IPS DF 19.7 (cell line): ENCODE measurements around the gene ATP6V0E2.

Experiments
- DNase-seq: peaks from one replicate; pipeline ENCODE4 v3.0.0-alpha.2; 2013; ENCODE audit warnings: low read depth, low spot score

ATP6V0E2 gene

DNA sequence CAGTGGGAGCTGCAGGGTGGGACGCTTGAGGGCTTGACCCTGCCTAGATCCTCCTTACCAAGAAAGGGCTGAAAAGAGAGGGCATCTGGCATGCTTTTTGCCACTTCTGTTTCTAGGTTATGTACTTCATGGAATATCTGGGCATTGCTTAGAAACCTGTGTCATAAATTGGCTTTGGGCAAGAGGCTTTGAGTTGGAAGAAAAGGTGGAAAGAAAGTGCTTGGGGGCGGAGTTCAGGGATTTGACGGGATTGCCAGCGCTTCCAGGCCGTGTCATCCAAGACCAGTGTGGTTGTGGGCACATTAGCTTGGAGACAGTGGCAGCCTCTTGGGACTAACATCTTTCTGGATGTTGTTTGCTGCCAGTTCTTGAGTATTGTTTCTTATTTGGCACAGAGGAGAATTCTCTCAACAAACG, 34.8 kb upstream of the ATP6V0E2 start:
- DNase-seq, result no peak

DNA sequence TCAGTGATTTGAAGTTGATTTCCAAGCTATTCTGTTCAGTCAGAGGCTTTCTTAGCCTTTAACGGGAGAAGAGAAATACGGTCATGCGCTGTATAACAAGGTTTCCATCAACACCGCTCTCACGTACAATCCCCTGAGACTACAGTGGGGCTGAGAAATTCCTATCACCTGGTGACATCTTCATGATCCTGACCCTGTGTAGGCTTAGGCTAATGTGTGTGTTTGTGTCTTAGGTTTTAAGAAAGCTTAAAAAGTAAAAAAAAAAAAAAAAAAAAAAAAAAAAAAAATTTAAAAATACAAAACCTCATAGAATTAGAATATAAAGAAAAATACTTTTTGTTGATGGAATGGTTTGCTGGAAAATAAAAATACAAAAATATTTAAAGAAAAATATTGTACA, 33.8 kb upstream of the ATP6V0E2 start:
- DNase-seq, result no peak

DNA sequence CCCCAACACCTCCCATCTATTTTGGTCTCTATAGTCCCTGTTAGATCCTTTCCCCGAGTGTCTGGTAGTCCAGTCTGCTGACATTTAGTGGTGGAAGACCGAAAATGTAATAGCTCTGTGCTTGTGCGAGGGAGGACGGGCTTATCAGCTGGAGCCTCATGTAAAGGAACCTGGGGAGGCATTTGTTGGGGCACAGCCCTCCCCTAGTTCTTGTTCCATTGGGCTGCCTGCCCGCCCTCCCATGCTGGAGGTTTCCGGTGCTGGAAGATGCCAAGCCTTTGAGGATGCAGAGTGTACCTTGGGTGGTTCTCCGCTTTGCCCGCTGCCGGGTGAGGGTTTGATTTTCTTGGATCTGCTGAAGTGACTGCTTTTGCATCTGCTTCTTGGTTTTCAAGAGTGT, 30.2 kb upstream of the ATP6V0E2 start:
- DNase-seq, result no peak

DNA sequence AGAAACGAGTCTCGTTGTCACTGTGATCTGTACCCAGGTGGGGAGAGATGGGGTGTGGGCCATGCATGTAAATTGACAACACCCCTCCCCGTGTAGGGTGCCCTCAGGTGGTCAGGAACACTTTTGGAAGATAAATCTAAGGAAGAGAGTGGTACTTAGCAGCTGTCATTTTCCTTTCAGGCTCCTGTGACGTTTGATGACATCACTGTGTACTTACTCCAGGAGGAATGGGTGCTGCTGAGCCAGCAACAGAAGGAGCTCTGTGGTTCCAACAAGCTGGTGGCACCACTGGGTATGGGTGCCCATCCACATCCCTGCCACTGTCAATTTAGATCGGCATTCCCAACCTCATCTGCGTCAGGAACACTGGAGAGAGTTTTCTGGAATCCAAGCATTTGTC, 29.3 kb upstream of the ATP6V0E2 start:
- no peak for DNase-seq

DNA sequence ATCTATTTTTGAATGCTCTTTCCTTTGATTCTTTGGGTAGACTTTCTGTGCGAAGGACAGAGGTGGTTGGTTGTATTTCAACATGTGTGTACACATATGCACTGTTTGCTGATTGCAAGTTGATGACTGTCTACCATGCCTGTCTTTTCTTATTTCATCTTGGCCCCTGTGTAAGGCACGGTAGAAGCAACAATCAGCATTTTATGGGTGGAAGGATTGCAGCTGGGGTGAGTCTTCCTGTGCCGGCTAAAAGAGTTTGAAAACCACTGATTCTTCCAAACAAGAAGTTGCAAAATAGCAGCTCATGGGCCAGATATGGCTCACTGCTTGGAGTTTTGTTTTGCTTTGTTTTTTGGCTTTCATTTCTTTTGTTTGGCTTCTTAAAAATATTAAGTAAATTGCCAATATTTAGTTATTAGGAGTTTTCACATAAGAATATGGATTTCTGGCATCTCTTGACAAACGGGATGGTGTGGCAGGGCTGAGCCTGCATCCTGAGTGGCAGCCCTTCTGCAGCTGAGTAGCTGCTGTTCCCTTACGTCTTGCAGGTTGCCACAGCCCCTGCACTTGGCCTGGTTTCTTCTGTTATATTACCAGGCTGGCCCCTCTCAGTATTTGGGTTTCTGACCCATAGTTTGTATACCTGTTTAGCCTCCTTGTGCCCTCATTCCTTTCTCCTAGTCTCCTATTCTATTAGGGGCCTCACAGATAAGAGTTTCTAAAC, 28.4 kb upstream of the ATP6V0E2 start:
- no peak for DNase-seq

DNA sequence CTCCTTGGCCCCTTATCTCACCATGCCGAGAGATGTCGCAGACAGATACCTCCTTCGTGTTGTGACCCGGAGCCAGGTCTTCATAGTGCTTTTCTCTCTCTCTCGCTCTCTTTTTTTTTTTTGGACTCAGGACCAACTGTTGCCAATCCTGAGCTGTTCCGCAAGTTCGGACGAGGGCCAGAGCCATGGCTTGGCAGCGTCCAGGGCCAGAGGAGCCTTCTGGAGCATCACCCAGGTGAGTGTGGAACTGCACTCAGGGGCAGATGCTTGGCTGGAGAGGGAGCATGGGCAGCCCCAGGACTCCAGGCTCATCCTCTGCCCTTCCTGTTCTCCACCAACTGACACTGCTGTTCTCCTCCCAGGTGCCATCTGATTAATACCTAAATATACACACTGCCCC, 27.7 kb upstream of the ATP6V0E2 start:
- DNase-seq, result no peak

DNA sequence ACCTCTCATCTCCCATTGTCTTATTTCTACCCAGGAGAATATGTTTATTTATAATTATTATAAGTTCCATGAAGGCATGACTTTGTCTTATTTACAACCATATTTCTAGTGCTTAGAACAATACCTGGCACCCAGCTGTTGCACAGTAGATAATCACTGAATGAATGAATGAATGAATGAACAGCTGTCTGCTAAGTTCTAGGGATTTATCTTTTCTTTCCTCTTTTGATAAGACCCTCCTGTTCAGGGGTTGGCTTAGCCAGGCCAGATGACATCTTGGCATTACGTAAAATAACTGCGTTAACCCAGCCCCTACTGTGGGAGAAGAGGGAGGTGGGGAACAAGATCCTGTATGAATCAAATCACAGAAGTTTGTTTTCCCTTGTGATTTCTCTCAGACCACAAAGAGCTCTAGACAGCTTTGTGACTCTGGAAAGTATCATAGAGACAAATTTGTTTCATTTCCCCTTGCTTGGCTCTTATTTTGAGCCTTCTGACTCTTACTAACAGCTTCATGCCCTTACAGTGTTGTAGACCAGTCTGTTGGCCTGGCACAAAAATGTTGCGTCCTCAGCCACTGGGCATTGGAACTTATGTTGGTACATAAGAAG, 27.2 kb upstream of the ATP6V0E2 start:
- no peak for DNase-seq

DNA sequence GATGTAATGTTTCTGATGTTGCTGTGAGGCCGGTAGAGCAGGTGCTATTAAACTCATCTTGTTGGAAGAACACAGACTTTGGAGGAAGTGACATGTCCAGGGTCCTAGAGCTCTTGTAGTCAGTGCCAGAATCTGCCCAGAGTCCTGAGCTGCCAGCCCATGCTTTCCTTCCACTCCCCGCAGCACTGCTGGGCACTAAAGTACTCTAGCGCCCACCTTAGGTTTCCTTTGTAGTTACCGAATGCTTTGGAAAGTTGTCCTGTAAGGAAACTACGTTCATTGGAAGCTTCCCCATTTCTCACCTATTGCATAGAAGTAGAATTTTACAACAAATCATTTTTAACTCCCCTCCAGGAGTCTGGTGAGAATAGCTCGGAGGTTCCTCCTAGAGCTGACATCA, 24.6 kb upstream of the ATP6V0E2 start:
- DNase-seq, result no peak

DNA sequence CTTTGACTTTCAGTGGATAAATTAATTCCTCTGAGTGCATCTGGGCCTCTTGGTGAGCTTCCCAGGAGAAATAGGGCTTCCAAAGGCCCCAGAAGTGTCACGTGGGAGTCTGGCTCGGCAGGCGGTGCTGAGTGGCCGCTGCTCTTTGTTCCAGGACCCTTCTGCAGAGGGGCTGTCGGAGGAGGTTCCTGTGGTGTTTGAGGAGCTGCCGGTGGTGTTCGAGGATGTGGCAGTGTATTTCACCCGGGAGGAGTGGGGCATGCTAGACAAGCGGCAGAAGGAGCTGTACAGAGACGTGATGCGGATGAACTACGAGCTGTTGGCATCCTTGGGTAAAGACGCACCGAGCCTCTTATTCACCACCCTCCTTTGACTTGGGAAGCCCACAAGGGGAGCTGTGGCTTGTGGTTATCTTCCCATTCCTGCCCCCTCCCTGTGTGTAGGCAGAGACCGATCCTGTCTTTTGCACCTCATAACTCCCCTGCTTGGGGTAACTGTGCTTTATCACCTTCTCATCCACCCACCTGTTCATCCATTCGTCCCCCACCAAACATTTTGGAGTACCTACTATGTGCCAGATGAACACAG, 23.7 kb upstream of the ATP6V0E2 start:
- DNase-seq, result no peak

DNA sequence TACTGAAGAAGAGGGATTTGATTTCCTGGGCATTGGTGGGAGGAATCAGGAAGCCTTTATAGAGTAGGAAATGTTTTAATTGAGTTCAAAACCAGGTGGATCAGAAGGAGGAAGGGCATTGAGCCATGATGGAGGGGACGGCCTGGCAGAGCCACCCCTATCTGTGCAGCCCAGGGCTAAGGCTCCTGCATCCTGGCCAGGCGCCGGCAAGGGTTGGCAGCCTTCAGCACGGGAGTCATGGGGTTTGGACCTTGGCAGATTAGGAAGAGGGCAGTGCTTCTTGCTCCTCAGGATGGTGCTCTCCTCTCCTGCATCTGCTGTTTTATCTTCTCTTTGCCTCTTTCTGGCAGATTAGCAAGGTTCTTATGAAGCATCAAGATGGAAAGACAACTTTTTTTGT, 23.1 kb upstream of the ATP6V0E2 start:
- no peak for DNase-seq

DNA sequence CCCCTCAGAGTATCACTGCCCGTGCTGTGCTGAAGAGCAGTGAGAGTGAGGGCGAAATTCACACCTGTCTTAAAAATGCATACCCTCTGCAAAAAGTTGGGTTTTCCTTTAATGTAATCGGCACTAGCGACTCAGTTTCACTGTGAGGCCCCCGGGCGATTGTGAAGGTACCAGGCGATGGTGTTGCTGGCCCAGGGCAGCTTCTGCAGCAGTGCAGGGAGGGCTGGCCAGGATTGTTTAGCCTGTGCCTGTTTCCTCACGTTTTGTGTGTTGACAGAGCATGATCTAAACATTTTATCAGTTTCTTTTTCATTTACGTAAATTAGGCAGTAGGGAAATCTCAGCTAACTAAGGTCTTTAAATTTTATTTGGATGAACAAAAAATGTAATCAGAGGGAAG, 22.3 kb upstream of the ATP6V0E2 start:
- DNase-seq, result no peak

DNA sequence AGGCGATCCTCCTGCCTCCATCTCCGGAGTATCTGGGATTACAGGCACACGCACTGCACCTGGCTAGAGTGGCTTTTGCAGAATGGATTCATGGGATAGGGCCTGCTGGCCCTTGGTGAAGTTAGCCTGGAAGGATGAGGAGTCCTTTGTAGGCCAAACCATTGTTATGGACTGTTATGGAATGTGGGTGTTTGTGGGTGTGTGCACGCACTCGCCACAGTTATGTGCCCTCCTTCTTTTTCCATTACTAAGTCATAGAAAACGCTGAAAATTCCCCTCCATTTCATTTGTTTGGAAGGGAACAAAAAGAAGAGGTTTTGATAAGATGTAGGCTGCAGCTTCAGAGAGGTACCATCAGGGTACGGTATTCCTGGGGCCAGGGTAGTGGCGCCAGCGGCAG, 20.6 kb upstream of the ATP6V0E2 start:
- DNase-seq, result no peak

DNA sequence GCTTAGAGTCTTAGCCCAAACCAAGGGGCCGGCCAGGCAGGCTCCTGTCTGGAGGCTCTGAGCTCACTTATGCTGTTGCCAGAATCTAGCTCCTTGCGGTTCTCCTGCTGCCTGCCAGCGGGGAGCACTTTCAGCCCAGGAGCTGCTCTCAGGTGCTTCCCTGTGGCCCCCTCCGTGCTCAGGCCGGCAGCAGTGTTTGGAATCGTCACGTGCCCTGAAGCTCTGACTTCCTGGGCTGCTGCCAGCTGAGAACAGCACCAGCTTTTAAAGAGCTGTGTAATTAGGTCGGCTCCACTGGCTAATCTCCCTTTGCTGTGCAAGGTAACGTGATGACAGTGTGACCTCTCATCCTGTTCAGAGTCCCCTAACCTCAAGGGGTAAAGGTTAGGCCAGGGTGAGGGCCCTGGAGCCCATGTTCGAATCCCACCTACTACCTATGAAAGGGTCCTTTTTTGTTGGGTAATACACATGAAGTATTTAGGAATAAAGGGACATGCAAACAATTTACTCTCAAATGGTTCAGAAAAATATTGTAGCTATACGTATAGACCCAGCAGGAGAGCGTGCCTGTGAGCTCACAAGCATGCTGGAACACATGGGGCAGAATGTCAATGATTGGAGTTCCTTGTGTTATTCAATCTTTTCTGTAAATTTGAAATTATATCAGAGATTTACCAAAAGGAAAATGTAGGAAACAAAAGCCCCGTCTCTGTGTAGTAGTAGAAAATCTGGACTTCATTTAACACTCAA, 19.0 kb upstream of the ATP6V0E2 start:
- no peak for DNase-seq

DNA sequence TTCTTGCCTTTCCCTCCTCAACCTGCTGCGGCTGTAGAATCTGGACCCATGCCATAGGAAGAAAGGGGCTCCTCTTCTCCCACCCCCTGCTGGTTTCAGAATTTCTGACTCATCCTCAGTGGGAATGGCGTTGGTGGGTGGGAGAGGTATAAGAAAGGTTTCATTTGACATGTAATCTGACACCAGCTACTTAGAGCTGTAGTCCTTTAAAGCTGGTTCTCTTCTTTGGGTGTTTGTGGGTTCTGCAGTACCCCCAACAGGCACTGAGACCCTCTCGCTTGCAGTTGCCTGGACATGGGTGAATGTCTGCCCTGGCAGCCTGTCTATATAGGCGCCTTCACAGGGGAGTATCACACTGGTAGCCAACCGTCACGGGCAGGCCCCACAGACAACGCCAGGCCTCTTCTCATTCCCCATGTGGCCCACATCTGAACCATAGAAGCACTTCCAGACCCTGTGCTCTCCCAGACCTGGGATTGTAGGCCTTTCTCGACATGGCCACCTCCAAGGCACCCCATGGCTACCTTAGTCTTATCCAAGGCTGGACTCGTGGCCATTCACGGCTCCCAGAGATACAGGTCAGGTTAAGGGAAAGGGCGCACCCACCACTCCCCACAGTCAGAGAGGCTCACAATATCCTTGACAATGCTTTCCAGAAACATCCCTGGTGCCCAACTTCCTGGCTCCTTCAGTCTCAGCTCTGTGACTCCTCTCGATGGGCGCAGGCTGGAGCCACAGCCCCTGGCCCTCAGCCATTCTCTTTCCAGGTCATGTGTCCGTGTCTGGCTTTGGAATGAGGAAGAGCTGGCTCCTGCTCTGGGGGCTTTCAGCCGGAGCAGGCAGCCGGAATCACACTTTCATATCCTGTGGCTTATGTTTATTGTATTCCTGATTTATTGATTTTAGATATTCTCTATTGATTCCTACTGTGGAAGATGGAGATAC, 18.1 kb upstream of the ATP6V0E2 start:
- DNase-seq, result no peak

DNA sequence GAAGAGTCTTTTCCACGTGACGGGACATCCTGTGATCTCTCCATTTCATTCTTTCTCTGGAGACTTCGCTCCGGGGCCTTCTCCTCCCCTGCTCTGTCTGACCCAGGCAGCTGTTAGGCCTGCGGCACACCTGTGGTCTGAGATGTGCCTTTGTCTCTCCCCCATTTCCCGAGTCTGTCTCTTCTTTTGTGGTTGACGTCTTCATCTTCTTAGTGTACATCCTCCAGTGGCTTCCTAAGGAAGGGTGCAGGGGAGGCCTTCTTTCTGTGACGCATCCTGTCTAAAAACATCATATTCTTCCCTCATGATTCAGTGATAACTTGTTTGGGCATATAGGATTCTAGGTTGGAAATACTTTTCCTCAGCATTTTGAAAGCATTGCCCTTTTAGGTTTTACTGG, 17.2 kb upstream of the ATP6V0E2 start:
- DNase-seq, result no peak

DNA sequence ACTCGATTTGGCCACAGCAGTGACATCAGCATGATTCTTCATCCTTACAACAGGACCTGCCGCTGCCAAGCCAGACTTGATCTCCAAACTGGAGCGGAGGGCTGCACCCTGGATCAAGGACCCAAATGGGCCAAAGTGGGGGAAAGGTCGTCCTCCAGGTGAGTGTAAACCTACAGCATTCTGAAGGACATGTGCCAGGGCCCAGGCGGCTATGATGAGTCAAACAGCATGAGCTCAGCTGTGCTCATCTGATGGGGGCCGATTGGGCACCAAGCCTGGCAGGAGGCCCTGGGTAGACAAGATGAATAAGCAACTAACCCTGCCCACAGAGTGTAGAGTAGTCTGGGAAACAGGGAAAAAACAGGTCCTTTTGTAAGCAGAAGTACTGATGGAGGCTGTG, 14.4 kb upstream of the ATP6V0E2 start:
- no peak for DNase-seq

DNA sequence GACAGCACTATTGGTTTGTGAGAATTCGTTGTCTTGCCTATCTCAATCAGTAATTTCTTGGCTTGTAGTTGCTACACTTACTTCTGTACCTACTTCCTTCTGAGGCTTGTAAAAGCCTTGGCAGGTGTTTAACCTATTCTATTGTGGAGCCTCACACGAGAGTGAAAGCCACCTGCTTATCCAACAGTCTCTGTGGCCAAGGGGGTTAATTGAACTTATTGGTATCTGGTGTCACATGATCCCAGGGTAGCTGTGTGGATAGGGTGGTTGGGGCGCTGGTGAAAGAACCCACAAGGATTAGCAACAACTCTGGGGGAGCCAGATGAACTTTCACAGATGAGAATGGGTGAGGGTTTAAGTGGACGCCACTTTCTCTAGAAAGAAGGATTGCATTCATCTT, 13.9 kb upstream of the ATP6V0E2 start:
- DNase-seq, result no peak

DNA sequence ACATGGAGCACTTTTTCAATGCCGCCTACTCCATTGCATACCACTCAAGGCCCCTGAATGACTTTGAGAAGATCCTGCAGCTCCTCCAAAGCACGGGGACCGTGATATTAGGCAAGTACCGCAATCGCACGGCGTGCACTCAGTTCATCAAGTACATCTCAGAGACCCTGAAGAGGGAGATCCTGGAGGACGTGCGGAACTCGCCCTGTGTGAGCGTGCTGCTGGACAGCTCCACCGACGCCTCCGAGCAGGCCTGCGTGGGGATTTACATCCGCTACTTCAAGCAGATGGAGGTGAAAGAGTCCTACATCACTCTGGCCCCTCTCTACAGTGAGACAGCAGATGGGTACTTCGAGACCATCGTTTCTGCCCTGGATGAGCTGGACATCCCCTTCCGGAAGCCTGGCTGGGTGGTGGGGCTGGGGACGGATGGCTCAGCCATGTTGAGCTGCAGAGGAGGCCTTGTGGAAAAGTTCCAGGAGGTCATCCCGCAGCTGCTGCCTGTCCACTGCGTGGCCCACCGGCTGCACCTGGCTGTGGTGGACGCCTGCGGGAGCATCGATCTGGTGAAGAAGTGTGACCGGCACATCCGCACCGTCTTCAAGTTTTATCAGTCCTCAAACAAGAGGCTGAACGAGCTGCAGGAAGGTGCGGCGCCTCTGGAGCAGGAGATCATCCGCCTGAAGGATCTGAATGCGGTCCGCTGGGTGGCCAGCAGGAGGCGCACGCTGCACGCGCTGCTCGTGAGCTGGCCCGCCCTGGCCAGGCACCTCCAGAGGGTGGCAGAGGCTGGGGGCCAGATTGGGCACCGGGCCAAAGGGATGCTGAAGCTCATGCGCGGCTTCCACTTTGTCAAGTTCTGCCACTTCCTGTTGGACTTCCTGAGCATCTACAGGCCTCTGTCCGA, 12.7 kb upstream of the ATP6V0E2 start:
- no peak for DNase-seq

DNA sequence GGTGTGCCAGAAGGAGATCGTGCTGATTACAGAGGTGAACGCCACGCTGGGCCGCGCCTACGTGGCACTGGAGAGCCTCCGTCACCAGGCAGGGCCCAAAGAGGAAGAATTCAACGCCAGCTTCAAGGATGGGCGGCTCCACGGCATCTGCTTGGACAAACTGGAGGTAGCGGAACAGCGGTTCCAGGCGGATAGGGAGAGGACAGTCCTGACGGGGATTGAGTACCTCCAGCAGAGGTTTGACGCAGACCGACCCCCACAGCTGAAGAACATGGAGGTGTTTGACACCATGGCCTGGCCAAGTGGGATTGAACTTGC, 12.1 kb upstream of the ATP6V0E2 start:
- DNase-seq, result no peak

DNA sequence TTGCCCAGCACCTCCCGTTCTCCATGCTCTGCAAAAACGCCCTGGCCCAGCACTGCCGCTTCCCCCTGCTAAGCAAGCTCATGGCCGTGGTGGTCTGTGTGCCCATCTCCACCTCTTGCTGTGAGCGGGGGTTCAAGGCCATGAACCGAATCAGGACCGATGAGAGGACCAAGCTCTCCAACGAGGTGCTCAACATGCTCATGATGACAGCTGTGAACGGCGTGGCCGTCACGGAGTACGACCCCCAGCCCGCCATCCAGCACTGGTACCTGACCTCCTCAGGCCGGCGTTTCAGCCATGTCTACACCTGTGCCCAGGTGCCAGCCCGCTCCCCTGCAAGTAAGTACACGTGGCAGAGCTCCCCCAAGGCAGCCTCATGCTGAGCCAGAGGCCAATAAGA, 11.6 kb upstream of the ATP6V0E2 start:
- no peak for DNase-seq

DNA sequence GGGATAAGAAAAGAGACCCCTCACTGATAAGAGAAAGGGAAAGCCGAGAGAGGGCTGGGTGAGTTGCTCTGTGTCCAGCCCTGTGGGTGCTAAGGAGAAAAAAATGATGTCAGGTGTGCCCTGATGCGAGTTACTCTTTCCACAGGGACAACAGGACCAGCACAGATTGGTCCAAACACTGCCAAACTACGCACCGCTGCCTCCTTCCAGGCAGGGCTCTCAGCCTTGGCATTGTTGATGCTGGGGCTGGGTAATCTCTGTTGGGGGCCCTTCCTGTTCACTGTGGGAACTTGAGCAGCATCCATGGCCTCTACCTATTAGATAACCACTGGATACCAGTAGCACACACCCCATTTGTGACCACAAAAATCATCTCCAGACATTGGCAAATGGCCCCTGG, 10.3 kb upstream of the ATP6V0E2 start:
- DNase-seq, result no peak
